IPS-18a (cell line): ENCODE results near the gene GPN1.

Experiments
- H3K27ac ChIP-seq: one replicate; pipeline ENCODE4 v1.5.1; 2013; ENCODE audit warnings: low read length
- H3K27me3 ChIP-seq: one replicate; pipeline ENCODE4 v1.6.1; 2013; ENCODE audit warnings: mild to moderate bottlenecking, low read length; ENCODE audit not compliant: control insufficient read depth, insufficient read depth
- H3K36me3 ChIP-seq: one replicate; pipeline ENCODE4 v1.6.1; 2013; ENCODE audit warnings: low read depth, low read length; ENCODE audit not compliant: control insufficient read depth
- H3K4me1 ChIP-seq: one replicate; pipeline ENCODE4 v1.6.1; 2013; ENCODE audit warnings: low read depth, low read length; ENCODE audit not compliant: control insufficient read depth
- H3K4me3 ChIP-seq: one replicate; pipeline ENCODE4 v1.5.1; 2013; ENCODE audit warnings: low read length
- H3K9ac ChIP-seq: one replicate; pipeline ENCODE4 v1.6.1; 2013; ENCODE audit warnings: mild to moderate bottlenecking, low read length, moderate library complexity
- H3K9me3 ChIP-seq: one replicate; pipeline ENCODE4 v1.6.1; 2013; ENCODE audit warnings: low read depth, low read length; ENCODE audit not compliant: control insufficient read depth

Gene GPN1

DNA sequence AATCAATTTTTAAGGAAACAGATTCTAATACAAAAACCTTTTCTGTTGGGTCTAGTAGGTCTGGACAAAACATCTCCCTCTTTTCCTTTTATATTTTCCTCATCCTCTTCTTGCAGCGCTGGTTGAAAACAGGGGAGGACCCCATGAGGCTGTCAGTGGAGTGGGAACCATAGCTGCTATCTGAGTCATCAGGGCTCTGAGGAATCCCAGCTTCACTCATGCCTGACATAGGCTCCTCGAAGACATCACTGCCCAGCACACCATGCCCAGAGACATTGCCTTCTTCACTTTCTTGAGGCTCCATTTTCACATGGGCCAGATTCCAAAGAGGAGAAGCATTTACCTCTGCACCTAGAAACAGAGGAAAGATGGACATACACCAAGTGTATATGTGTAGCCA lies 24.5 kb downstream of the GPN1 start:
- Histone ChIP-seq H3K9ac (no peak overlapping the region), H3K27me3 (no peaks in the 10 kb centered on the region), H3K4me1 (no peaks in the 10 kb centered on the region), H3K4me3 (no peak overlapping the region), H3K27ac (no peak overlapping the region), H3K9me3 (no peaks in the 10 kb centered on the region), H3K36me3 (peaks cover 66% of the 10 kb centered on the region)

- Histone ChIP-seq H3K4me1 (no peaks in the 10 kb centered on the region), H3K4me3 (no peak overlapping the region), H3K9me3 (no peaks in the 10 kb centered on the region), H3K36me3 (peaks cover 61% of the 10 kb centered on the region), H3K9ac (no peak overlapping the region), H3K27ac (no peak overlapping the region), H3K27me3 (no peaks in the 10 kb centered on the region)
These were observed 26.5 kb downstream of the GPN1 start for GRCh38 chr2:27655155-27655951.

DNA sequence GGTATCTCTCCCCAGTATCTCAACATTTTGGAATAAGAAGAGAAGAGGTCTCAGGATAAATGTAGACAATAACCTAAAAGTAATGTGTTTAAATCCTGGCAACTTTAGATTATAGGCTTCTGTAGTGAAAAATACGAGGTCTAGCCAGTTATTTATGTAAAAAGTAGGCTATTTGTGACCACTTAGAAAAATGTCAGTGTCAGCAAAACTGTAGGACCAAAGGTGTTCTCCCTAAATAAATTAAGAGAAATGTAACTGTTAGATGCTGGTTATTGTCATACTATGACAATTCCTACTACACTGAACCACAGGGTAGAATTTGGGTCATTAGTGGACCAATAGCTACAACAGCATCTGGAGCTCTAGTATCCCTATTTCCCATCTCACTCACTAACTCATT lies 32.5 kb downstream of the GPN1 start:
- Histone ChIP-seq H3K36me3 (peaks cover 28% of the 10 kb centered on the region), H3K4me1 (peaks cover 3% of the 10 kb centered on the region), H3K27me3 (no peaks in the 10 kb centered on the region)

GRCh38 chr2:27663285-27664153 lies 34.7 kb downstream of the GPN1 start, which contains the start of the genes SLC4A1AP and SUPT7L:
Gene SLC4A1AP (plus strand): TSS chr2:27663889. CDS start chr2:27663915, 26 bp downstream.
Gene SUPT7L (minus strand): TSS chr2:27663614. CDS start chr2:27662192, 1,422 bp downstream.
- peak within 1 kb of the TSS; percentile 81 for H3K27ac ChIP-seq
- H3K36me3 ChIP-seq, result peaks cover 30% of the 10 kb centered on the region
- H3K4me1 ChIP-seq, result peaks cover 3% of the 10 kb centered on the region
- peak within 1 kb of the TSS; percentile 69 for H3K4me3 ChIP-seq
- peak within 1 kb of the TSS; percentile 56 for H3K9ac ChIP-seq
- no peaks in the 10 kb centered on the region for H3K27me3 ChIP-seq
- no peaks in the 10 kb centered on the region for H3K9me3 ChIP-seq

More for the DNA sequence above, 32.5 kb downstream of the GPN1 start:
- Histone ChIP-seq H3K4me3 (no peak overlapping the region), H3K9me3 (no peaks in the 10 kb centered on the region), H3K27ac (no peak overlapping the region), H3K9ac (no peak overlapping the region)

GRCh38 chr2:27664154-27664574 lies 35.3 kb downstream of the GPN1 start:
- H3K4me1 ChIP-seq, result peaks cover 3% of the 10 kb centered on the region
- H3K4me3 ChIP-seq, result peak overlapping the region; percentile 69
- H3K9me3 ChIP-seq, result no peaks in the 10 kb centered on the region
- H3K27ac ChIP-seq, result no peak overlapping the region
- H3K36me3 ChIP-seq, result peaks cover 36% of the 10 kb centered on the region
- peak overlapping the region; percentile 56 for H3K9ac ChIP-seq
- no peaks in the 10 kb centered on the region for H3K27me3 ChIP-seq

DNA sequence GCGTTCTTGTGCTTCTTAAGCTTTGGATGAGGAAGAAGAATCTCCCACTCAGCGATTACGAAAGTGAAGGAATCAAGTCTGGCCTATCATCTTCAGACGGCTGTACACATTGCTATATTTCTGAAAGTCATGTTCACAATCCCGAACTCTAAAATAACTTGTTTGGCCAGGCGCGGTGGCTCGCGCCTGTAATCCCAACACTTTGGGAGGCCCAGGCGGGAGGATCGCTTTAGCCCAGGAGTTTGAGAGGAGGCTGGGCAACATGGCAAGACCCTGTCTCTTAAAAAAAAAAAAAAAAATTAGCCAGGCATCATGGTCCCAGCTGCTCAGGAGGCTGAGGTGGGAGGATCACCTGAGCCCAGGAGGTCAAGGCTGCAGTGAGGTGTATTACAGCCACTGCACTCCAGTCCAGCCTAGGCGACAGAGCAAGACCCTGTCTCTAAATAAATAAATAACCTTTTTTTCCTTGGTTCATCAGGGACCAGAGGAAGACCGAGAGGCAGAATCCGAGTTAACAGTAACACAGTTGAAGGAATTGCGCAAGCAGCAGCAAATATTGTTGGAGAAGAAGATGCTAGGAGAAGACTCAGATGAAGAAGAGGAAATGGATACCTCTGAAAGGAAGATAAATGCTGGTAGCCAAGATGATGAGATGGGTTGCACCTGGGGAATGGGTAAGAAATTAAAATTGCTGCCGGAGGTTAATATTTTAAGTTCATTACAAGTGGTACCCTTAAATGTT lies 35.9 kb downstream of the GPN1 start:
- no peaks in the 10 kb centered on the region for H3K9me3 ChIP-seq
- peaks cover 38% of the 10 kb centered on the region for H3K36me3 ChIP-seq
- H3K4me1 ChIP-seq, result peaks cover 3% of the 10 kb centered on the region
- no peak overlapping the region for H3K27ac ChIP-seq
- H3K27me3 ChIP-seq, result no peaks in the 10 kb centered on the region
- peak overlapping the region; percentile 69 for H3K4me3 ChIP-seq
- H3K9ac ChIP-seq, result peak overlapping the region; percentile 56

DNA sequence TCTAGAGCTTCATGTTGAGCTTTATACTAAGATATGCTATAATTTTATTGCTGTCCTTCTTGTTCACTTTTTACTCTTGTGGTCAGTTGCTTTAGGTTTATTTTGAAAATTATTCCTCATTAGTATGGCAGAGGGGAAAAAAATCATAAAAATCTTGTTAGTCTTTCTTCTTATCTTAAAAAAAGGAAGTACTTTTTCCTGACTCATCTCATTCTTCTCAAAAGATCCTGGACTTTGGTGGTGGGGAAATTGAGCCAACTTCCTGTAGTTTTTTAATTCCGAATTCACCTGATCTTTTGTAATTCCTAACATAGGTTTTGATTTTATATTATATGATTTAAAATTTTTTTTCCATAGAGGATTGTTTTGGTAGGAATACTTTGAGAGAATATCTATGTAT lies 38.6 kb downstream of the GPN1 start:
- Histone ChIP-seq H3K36me3 (peaks cover 30% of the 10 kb centered on the region), H3K9ac (no peak overlapping the region), H3K4me3 (no peak overlapping the region), H3K27ac (no peak overlapping the region), H3K9me3 (no peaks in the 10 kb centered on the region), H3K4me1 (peaks cover 3% of the 10 kb centered on the region), H3K27me3 (no peaks in the 10 kb centered on the region)

DNA sequence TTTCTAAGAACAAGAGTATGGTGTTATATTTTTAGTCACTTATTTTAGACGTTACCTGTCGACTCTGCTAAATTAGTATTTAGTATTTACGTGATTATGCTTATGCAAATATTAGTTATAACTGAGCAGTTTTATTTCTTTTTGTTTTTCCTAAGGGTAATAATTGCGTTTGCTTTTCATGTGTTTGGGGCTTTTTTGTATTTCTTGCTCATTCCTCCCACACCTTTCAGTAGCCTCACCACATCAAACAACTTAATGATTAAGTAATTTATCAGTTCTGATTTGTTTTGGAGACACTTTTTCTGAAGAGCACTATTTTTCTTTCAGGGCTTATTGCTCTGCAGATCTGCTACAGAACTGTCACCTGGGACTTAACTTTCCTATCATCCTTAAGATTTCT lies 42.4 kb downstream of the GPN1 start:
- Histone ChIP-seq H3K9me3 (no peaks in the 10 kb centered on the region), H3K4me3 (no peak overlapping the region), H3K9ac (no peak overlapping the region), H3K4me1 (no peaks in the 10 kb centered on the region), H3K27ac (no peak overlapping the region), H3K27me3 (no peaks in the 10 kb centered on the region), H3K36me3 (peaks cover 48% of the 10 kb centered on the region)

DNA sequence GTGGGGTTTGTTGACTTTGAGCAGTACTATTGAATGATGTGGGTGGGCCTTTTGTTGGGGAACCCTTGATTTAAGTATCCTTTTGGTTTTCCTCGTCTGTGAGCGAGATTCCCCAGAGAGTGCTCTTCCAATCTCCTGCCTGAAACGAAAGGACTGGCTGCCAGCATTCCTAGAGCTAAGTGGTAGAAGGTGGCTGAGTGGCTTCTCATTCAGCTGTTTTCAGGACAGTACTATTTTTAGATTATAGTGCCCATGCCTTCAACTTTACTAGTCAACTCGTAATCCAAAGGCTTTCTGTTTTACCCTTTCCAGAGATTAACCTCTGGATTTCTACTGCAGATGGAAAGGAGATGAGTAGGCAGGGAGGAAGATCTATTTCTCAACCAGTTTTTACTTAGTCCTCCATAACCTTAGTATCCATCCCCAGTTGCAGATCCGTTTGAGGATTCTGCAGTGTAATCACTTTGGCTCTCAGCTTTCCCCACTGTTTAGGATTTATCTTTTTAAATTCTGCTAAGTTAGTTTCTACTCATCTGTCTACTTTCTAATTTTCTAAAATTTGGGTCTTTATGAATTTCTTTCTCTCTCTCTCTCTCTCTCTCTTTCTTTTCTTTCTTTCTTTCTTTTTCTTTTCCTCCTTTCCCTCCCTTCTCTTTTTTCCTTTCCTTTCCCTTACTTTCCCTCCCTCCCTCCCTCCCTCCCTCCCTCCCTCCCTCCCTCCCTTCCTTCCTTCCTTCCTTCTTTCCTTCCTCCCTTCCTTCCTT lies 44.1 kb downstream of the GPN1 start:
- Histone ChIP-seq H3K27me3 (no peaks in the 10 kb centered on the region), H3K9ac (no peak overlapping the region), H3K27ac (no peak overlapping the region), H3K9me3 (no peaks in the 10 kb centered on the region), H3K4me1 (no peaks in the 10 kb centered on the region), H3K36me3 (peaks cover 52% of the 10 kb centered on the region), H3K4me3 (no peak overlapping the region)

- no peaks in the 10 kb centered on the region for H3K9me3 ChIP-seq
- no peak overlapping the region for H3K9ac ChIP-seq
- peaks cover 30% of the 10 kb centered on the region for H3K36me3 ChIP-seq
- H3K27me3 ChIP-seq, result no peaks in the 10 kb centered on the region
- H3K27ac ChIP-seq, result no peak overlapping the region
- no peaks in the 10 kb centered on the region for H3K4me1 ChIP-seq
- H3K4me3 ChIP-seq, result no peak overlapping the region
These were observed 51.7 kb downstream of the GPN1 start for GRCh38 chr2:27680571-27680970.
